H9 (cell line): Measurements from ENCODE around the gene HOXD12. TPM values are rescaled to one million over a fixed set of nuclear protein-coding genes. Genes with fewer than 3 reads are reported as not detected.

Source experiments
- DNase-seq: peaks from one replicate; pipeline ENCODE4 v3.0.0-alpha.2; 2017
- H2AFZ ChIP-seq: one replicate; pipeline ENCODE4 v1.6.1; 2013; ENCODE audit warnings: mild to moderate bottlenecking, low read length, control low read depth, moderate library complexity
- H2AK5ac ChIP-seq: 2 replicates; pipeline ENCODE4 v1.6.1; 2013; ENCODE audit warnings: low read length, control low read depth, mixed read lengths; ENCODE audit not compliant: insufficient read length
- H2BK120ac ChIP-seq: one replicate; pipeline ENCODE4 v1.6.1; 2013; ENCODE audit warnings: low read depth, mild to moderate bottlenecking, low read length, control low read depth, inconsistent platforms; ENCODE audit not compliant: poor library complexity, severe bottlenecking
- H2BK12ac ChIP-seq: 2 replicates; pipeline ENCODE4 v1.6.1; 2013; ENCODE audit warnings: low read length, control low read depth, mixed read lengths, low read depth; ENCODE audit not compliant: insufficient read length
- H2BK15ac ChIP-seq: 2 replicates; pipeline ENCODE4 v1.6.1; 2013; ENCODE audit warnings: low read depth, low read length, control low read depth
- H2BK20ac ChIP-seq: one replicate; pipeline ENCODE4 v1.6.1; 2013; ENCODE audit warnings: low read depth, mild to moderate bottlenecking, low read length, control low read depth, inconsistent platforms; ENCODE audit not compliant: poor library complexity, severe bottlenecking
- H2BK5ac ChIP-seq: 2 replicates; pipeline ENCODE4 v1.6.1; 2013; ENCODE audit warnings: low read length, control low read depth, mixed read lengths; ENCODE audit not compliant: insufficient read length
- H3K14ac ChIP-seq: 2 replicates; pipeline ENCODE4 v1.6.1; 2013; ENCODE audit warnings: low read length, control low read depth; ENCODE audit not compliant: insufficient read depth
- H3K18ac ChIP-seq: 2 replicates; pipeline ENCODE4 v1.6.1; 2013; ENCODE audit warnings: low read depth, mild to moderate bottlenecking, mixed read lengths, low read length, control low read depth; ENCODE audit not compliant: insufficient read length
- H3K23ac ChIP-seq: 2 replicates; pipeline ENCODE4 v1.6.1; 2013; ENCODE audit warnings: low read length, control low read depth, mixed read lengths, low read depth; ENCODE audit not compliant: insufficient read length
- H3K23me2 ChIP-seq: 2 replicates; pipeline ENCODE4 v1.6.1; 2013; ENCODE audit warnings: low read depth, mild to moderate bottlenecking, mixed read lengths, low read length, control low read depth; ENCODE audit not compliant: insufficient read length, poor library complexity, severe bottlenecking
- H3K27ac ChIP-seq: 2 replicates; pipeline ENCODE4 v1.5.1; 2013; ENCODE audit warnings: low read length, control low read depth, mixed read lengths, low read depth; ENCODE audit not compliant: insufficient read length
- H3K27me3 ChIP-seq: 2 replicates; pipeline ENCODE4 v1.6.1; 2013; ENCODE audit warnings: low read length, control low read depth, inconsistent platforms; ENCODE audit not compliant: insufficient read depth
- H3K4ac ChIP-seq: 2 replicates; pipeline ENCODE4 v1.6.1; 2013; ENCODE audit warnings: low read depth, mild to moderate bottlenecking, control low read depth, inconsistent platforms, low read length, moderate library complexity
- H3K4me1 ChIP-seq: 2 replicates; pipeline ENCODE4 v1.6.1; 2013; ENCODE audit warnings: low read length, control low read depth, inconsistent platforms; ENCODE audit not compliant: insufficient read depth
- H3K4me2 ChIP-seq: 2 replicates; pipeline ENCODE4 v1.6.1; 2013; ENCODE audit warnings: low read length, control low read depth, mixed read lengths; ENCODE audit not compliant: insufficient read length, insufficient read depth
- H3K56ac ChIP-seq: 2 replicates; pipeline ENCODE4 v1.6.1; 2013; ENCODE audit warnings: low read depth, mild to moderate bottlenecking, mixed read lengths, low read length, control low read depth; ENCODE audit not compliant: insufficient read length
- H3K79me1 ChIP-seq: 2 replicates; pipeline ENCODE4 v1.6.1; 2013; ENCODE audit warnings: low read depth, mild to moderate bottlenecking, moderate library complexity, low read length, control low read depth, inconsistent platforms; ENCODE audit not compliant: insufficient read depth, poor library complexity, severe bottlenecking
- H3K79me2 ChIP-seq: 2 replicates; pipeline ENCODE4 v1.6.1; 2013; ENCODE audit warnings: low read length, control low read depth, inconsistent platforms; ENCODE audit not compliant: insufficient read depth
- H3K9ac ChIP-seq: 2 replicates; pipeline ENCODE4 v1.6.1; 2013; ENCODE audit warnings: low read length, control low read depth, mixed read lengths; ENCODE audit not compliant: insufficient read length; ENCODE audit errors: extremely low read depth
- H3K9me3 ChIP-seq: one replicate; pipeline ENCODE4 v1.6.1; 2013; ENCODE audit warnings: low read depth, low read length, inconsistent platforms; ENCODE audit not compliant: control insufficient read depth
- H3T11ph ChIP-seq: one replicate; pipeline ENCODE4 v1.6.1; 2013; ENCODE audit warnings: mild to moderate bottlenecking, low read length, control low read depth, inconsistent platforms
- H4K20me1 ChIP-seq: one replicate; pipeline ENCODE4 v1.6.1; 2013; ENCODE audit not compliant: control insufficient read depth, insufficient read length, insufficient read depth
- H4K5ac ChIP-seq: 2 replicates; pipeline ENCODE4 v1.6.1; 2013; ENCODE audit warnings: low read depth, mild to moderate bottlenecking, mixed read lengths, low read length, control low read depth; ENCODE audit not compliant: insufficient read length
- H4K8ac ChIP-seq: replicated peaks from 2 replicates; pipeline ENCODE4 v1.6.1; 2013; ENCODE audit warnings: low read length, control low read depth, mixed read lengths, low read depth; ENCODE audit not compliant: insufficient read length
- H4K91ac ChIP-seq: 2 replicates; pipeline ENCODE4 v1.6.1; 2013; ENCODE audit warnings: low read depth, mild to moderate bottlenecking, moderate library complexity, mixed read lengths, low read length, control low read depth; ENCODE audit not compliant: insufficient read length
- H3K27ac Mint-ChIP-seq, 3 experiments: 2 replicates in 2 of 3; 3 replicates in 1 of 3; pipeline ENCODE4 v1.8.0; 2020 to 2021; ENCODE audit warnings: mixed read lengths in 3 of 3, mild to moderate bottlenecking in 1 of 3, moderate library complexity in 1 of 3
- H3K27me3 Mint-ChIP-seq: 2 replicates; pipeline ENCODE4 v1.8.0; 2021; ENCODE audit warnings: low read depth, mild to moderate bottlenecking, moderate library complexity, mixed read lengths
- H3K36me3 Mint-ChIP-seq, 3 experiments: 2 replicates in 2 of 3; 3 replicates in 1 of 3; pipeline ENCODE4 v1.8.0; 2020 to 2021; ENCODE audit warnings: low read depth in 3 of 3, mixed read lengths in 3 of 3; ENCODE audit not compliant: insufficient read depth in 1 of 3
- H3K4me1 Mint-ChIP-seq, 2 experiments: 2 replicates each; pipeline ENCODE4 v1.8.0; 2020; ENCODE audit warnings: mixed read lengths in 2 of 2
- H3K4me3 Mint-ChIP-seq, 2 experiments: 2 replicates in 1 of 2; 3 replicates in 1 of 2; pipeline ENCODE4 v1.8.0; 2020 to 2021; ENCODE audit warnings: mild to moderate bottlenecking in 2 of 2, mixed read lengths in 2 of 2, moderate library complexity in 1 of 2
- H3K9me3 Mint-ChIP-seq, 2 experiments: 2 replicates in 1 of 2; 3 replicates in 1 of 2; pipeline ENCODE4 v1.8.0; 2020; ENCODE audit warnings: mild to moderate bottlenecking in 2 of 2, mixed read lengths in 2 of 2, moderate library complexity in 1 of 2
- WGBS: extraction: QIAGEN DNeasy Blood & Tissue Kit; methylation state at CpG from one replicate; pipeline ENCODE4 v1.1.7; 2013; ENCODE audit warnings: missing lambda C conversion rate, low lambda C conversion rate, mixed read lengths; ENCODE audit not compliant: insufficient read length; ENCODE audit errors: extremely low coverage; 5-methylcytosine and 5-hydroxymethylcytosine counted together
- total RNA-seq: library from RNA; stranded (reverse); gene quantifications from 2 replicates; pipeline ENCODE4 v1.2.1, GENCODE V29; 2021
- TF ChIP-seq, protein P1 (sequence below): fragments of 200-600 bp; sonication (generic); conservative IDR thresholded peaks from 3 replicates; pipeline ENCODE4 v1.8.0; 2021; ENCODE audit warnings: antibody characterized with exemption, mild to moderate bottlenecking

Gene HOXD12
- total RNA-seq, 1 experiment from 2014 or later: not detected

DNA sequence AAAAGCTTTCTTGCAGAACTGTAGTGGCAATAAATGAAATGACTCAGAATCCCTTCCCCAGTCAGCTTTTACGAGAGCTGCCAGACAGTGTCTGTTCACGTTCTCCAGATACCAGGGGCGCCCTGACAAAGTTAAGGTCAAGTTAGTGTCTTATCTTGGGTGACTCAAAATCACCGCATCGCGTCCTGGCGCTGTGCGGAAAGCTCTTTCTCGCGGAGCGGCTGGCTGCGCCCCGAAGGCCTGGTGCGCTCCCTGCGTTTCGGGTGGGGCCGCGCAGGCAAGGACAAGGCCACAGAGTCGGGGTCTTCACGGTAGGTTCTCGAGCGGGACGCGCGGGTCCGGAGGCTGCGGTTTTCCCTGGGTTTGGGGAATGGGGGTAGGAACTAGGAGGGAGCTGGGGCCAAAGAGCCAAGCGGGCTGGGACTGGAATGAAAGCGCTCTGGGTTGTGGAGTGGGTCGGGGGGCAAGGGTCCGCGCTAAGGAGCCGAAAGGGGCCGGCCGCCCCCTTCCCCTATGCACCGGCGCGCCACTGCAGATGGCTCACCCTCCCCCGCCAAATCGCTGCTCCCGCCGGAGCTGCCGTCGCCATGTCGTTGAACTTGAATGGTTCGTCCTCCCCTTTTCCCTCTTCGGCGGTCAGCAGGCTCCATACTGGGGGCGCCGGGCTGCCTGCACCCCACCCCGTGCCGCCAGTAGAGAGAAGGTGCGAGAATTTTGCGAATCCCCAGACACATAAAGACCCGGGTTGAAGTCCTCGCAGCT, 4.9 kb downstream of the HOXD12 start:
- H3K18ac ChIP-seq: no peak overlapping the region
- no peaks in the 10 kb centered on the region for H4K20me1 ChIP-seq
- H2BK20ac ChIP-seq: no peak overlapping the region
- H3K4me2 ChIP-seq: no peak overlapping the region
- H3K23ac ChIP-seq: no peak overlapping the region
- no peak overlapping the region for H2BK15ac ChIP-seq
- DNase-seq: peak; percentile 45
- H2BK12ac ChIP-seq: no peak overlapping the region
- H4K5ac ChIP-seq: no peak overlapping the region
- H4K8ac ChIP-seq: no peak overlapping the region
- no peak overlapping the region for H3K27ac ChIP-seq
- H2AK5ac ChIP-seq: no peak overlapping the region
- no peaks in the 10 kb centered on the region for H3K23me2 ChIP-seq
- no peak overlapping the region for H3T11ph ChIP-seq
- H3K4me1 Mint-ChIP-seq: peaks cover 16 to 40% of the 10 kb centered on the region in 2 experiments
- H3K14ac ChIP-seq: no peak overlapping the region
- H3K27ac Mint-ChIP-seq: no peak overlapping the region
- no peak overlapping the region for H2AFZ ChIP-seq
- H3K27me3 ChIP-seq: peaks cover 93% of the 10 kb centered on the region
- no peaks in the 10 kb centered on the region for H3K4me1 ChIP-seq
- no peak overlapping the region for H3K56ac ChIP-seq
- no peak overlapping the region for H4K91ac ChIP-seq
- H3K9ac ChIP-seq: no peak overlapping the region
- H3K9me3 ChIP-seq: no peaks in the 10 kb centered on the region
- no peaks in the 10 kb centered on the region for H3K79me2 ChIP-seq
- H3K36me3 Mint-ChIP-seq: no peaks in the 10 kb centered on the region; a peak in 2 of 7 replicates
- H2BK5ac ChIP-seq: no peak overlapping the region
- H3K27me3 Mint-ChIP-seq: peaks cover 96% of the 10 kb centered on the region
- no CpG with 5 or more reads among the region's 56 CpGs for WGBS
- H3K79me1 ChIP-seq: no peaks in the 10 kb centered on the region
- H3K4ac ChIP-seq: no peak overlapping the region
- peaks cover 5 to 20% of the 10 kb centered on the region in 2 experiments; a peak in 4 of 5 replicates for H3K9me3 Mint-ChIP-seq
- TF ChIP-seq, protein P1, sequence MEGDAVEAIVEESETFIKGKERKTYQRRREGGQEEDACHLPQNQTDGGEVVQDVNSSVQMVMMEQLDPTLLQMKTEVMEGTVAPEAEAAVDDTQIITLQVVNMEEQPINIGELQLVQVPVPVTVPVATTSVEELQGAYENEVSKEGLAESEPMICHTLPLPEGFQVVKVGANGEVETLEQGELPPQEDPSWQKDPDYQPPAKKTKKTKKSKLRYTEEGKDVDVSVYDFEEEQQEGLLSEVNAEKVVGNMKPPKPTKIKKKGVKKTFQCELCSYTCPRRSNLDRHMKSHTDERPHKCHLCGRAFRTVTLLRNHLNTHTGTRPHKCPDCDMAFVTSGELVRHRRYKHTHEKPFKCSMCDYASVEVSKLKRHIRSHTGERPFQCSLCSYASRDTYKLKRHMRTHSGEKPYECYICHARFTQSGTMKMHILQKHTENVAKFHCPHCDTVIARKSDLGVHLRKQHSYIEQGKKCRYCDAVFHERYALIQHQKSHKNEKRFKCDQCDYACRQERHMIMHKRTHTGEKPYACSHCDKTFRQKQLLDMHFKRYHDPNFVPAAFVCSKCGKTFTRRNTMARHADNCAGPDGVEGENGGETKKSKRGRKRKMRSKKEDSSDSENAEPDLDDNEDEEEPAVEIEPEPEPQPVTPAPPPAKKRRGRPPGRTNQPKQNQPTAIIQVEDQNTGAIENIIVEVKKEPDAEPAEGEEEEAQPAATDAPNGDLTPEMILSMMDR: no peak
- H3K4me3 Mint-ChIP-seq: peak overlapping the region; percentile 2 to 75; a peak in 4 of 5 replicates
- no peak overlapping the region for H2BK120ac ChIP-seq
